HepG2 (cell line): ENCODE measurements around the gene TSEN54. TPM values are rescaled to one million over a fixed set of nuclear protein-coding genes. Genes with fewer than 3 reads are reported as not detected.

Experiments used
- E2F5 ChIP-seq: sonication (generic); formaldehyde crosslinking; conservative IDR thresholded peaks from 2 replicates; pipeline ENCODE4 v1.4.0; 2020; ENCODE audit warnings: missing genetic modification reagents
- GFI1 ChIP-seq: sonication (generic); formaldehyde crosslinking; IDR thresholded peaks from 2 replicates; pipeline ENCODE4 v1.5.0; 2020; ENCODE audit warnings: missing genetic modification reagents, mild to moderate bottlenecking, borderline replicate concordance
- GRHL1 ChIP-seq: sonication (generic); formaldehyde crosslinking; conservative IDR thresholded peaks from 2 replicates; pipeline ENCODE4 v1.8.0; 2022; ENCODE audit warnings: missing genetic modification reagents
- GTF3A ChIP-seq: sonication (generic); formaldehyde crosslinking; conservative IDR thresholded peaks from 2 replicates; pipeline ENCODE4 v1.4.0; 2020; ENCODE audit warnings: mild to moderate bottlenecking, missing genetic modification reagents
- HOXA5 ChIP-seq: sonication (generic); formaldehyde crosslinking; IDR thresholded peaks from 2 replicates; pipeline ENCODE4 v1.4.0; 2020; ENCODE audit warnings: missing genetic modification reagents
- HOXA7 ChIP-seq: sonication (generic); formaldehyde crosslinking; IDR thresholded peaks from 2 replicates; pipeline ENCODE4 v1.8.1; 2022; ENCODE audit warnings: mild to moderate bottlenecking, missing genetic modification reagents, moderate library complexity
- KDM5B ChIP-seq: sonication (generic); formaldehyde crosslinking; IDR thresholded peaks from 2 replicates; pipeline ENCODE4 v1.4.0; 2020; ENCODE audit warnings: missing genetic modification reagents, mild to moderate bottlenecking, borderline replicate concordance
- KLF12 ChIP-seq: sonication (generic); formaldehyde crosslinking; IDR thresholded peaks from 2 replicates; pipeline ENCODE4 v1.4.0; 2020; ENCODE audit warnings: missing genetic modification reagents, borderline replicate concordance
- MAX ChIP-seq: IDR thresholded peaks from 2 replicates; pipeline ENCODE4 v1.6.1; 2012; ENCODE audit warnings: inconsistent platforms
- REPIN1 ChIP-seq: sonication (generic); formaldehyde crosslinking; IDR thresholded peaks from 2 replicates; pipeline ENCODE4 v1.8.0; 2022; ENCODE audit warnings: missing genetic modification reagents, low read depth, mild to moderate bottlenecking, borderline replicate concordance
- RFX5 ChIP-seq: IDR thresholded peaks from 2 replicates; pipeline ENCODE4 v1.6.1; 2011; ENCODE audit warnings: low read depth, low read length, improper control_type of control experiment
- RNF2 ChIP-seq: fragments of 450-650 bp; conservative IDR thresholded peaks from 2 replicates; pipeline ENCODE4 v1.6.1; 2016; ENCODE audit warnings: low read depth
- SMAD3 ChIP-seq: sonication (generic); formaldehyde crosslinking; IDR thresholded peaks from 2 replicates; pipeline ENCODE4 v1.4.0; 2020; ENCODE audit warnings: missing genetic modification reagents
- TFDP2 ChIP-seq: sonication (generic); formaldehyde crosslinking; IDR thresholded peaks from 2 replicates; pipeline ENCODE4 v1.4.0; 2020; ENCODE audit warnings: missing genetic modification reagents
- THAP11 ChIP-seq: IDR thresholded peaks from 2 replicates; pipeline ENCODE4 v1.6.1; 2016; ENCODE audit warnings: missing biosample characterization, missing genetic modification reagents
- ZNF256 ChIP-seq: sonication (generic); formaldehyde crosslinking; conservative IDR thresholded peaks from 2 replicates; pipeline ENCODE4 v1.4.0; 2020; ENCODE audit warnings: missing genetic modification reagents
- ZNF34 ChIP-seq: sonication (generic); formaldehyde crosslinking; IDR thresholded peaks from 2 replicates; pipeline ENCODE4 v1.4.0; 2020; ENCODE audit warnings: mild to moderate bottlenecking, missing genetic modification reagents, borderline replicate concordance
- ZNF350 ChIP-seq: sonication (generic); formaldehyde crosslinking; IDR thresholded peaks from 2 replicates; pipeline ENCODE4 v1.4.0; 2020; ENCODE audit warnings: mild to moderate bottlenecking, low read depth, missing genetic modification reagents, borderline replicate concordance
- ZNF362 ChIP-seq: sonication (generic); formaldehyde crosslinking; IDR thresholded peaks from 2 replicates; pipeline ENCODE4 v1.4.0; 2020; ENCODE audit warnings: missing genetic modification reagents, mild to moderate bottlenecking, borderline replicate concordance
- ZNF468 ChIP-seq: sonication (generic); formaldehyde crosslinking; IDR thresholded peaks from 2 replicates; pipeline ENCODE4 v1.8.0; 2022; ENCODE audit warnings: mild to moderate bottlenecking, moderate library complexity, missing genetic modification reagents
- ZNF616 ChIP-seq: sonication (generic); formaldehyde crosslinking; IDR thresholded peaks from 2 replicates; pipeline ENCODE4 v1.5.0; 2020; ENCODE audit warnings: low read depth, mild to moderate bottlenecking, missing genetic modification reagents
- ZNF660 ChIP-seq: sonication (generic); formaldehyde crosslinking; IDR thresholded peaks from 2 replicates; pipeline ENCODE4 v1.5.1; 2020; ENCODE audit warnings: mild to moderate bottlenecking, low read depth, missing genetic modification reagents, borderline replicate concordance
- ZNF768 ChIP-seq: sonication (generic); formaldehyde crosslinking; IDR thresholded peaks from 2 replicates; pipeline ENCODE4 v1.4.0; 2020; ENCODE audit warnings: missing genetic modification reagents
- ZNF788 ChIP-seq: sonication (generic); formaldehyde crosslinking; IDR thresholded peaks from 2 replicates; pipeline ENCODE4 v1.5.0; 2020; ENCODE audit warnings: mild to moderate bottlenecking, missing genetic modification reagents, borderline replicate concordance
- polyA plus RNA-seq, 8 experiments: library from polyadenylated mRNA; depleted of rRNA in 3 of 8; stranded (reverse) in 7 of 8; unstranded in 1 of 8; fragments of >200 nt; fragmentation: Illumina TruSeq in 4 of 8; extraction: Trizol in 4 of 8; gene quantifications; 2 replicates each; pipeline versions ENCODE4 v1.2.1 to v1.2.3, GENCODE V29; 2011 to 2016; ENCODE audit warnings: low read depth in 4 of 8, missing spikeins in 1 of 8, mixed read lengths in 1 of 8; ENCODE audit not compliant: insufficient read depth in 1 of 8
- total RNA-seq, 5 experiments: library from RNA; depleted of rRNA; stranded (reverse); fragments of >200 nt; fragmentation: Illumina TruSeq; extraction: Trizol; gene quantifications; 2 replicates each; pipeline ENCODE4 v1.2.3, GENCODE V29; 2016; ENCODE audit warnings: low read depth in 1 of 5

TSEN54 gene
- total and polyA plus RNA-seq, 2 of the 13 experiments (the other 11 are each of a cell fraction or from before 2014, with no cell fraction given): 62.9 to 63.3 TPM

- no peak for TF ChIP-seq GRHL1
- peak; percentile 80; the same call in 1 of the 2 replicates for TF ChIP-seq KDM5B (CRISPR knock-in tag)
- TF ChIP-seq ZNF616 (CRISPR knock-in tag): peak; percentile 85
- no peak for TF ChIP-seq RFX5
- TF ChIP-seq ZNF660 (CRISPR knock-in tag): no peak
- peak; percentile 44; the same call in 1 of the 2 replicates for TF ChIP-seq GTF3A
- peak; percentile 85 for TF ChIP-seq TFDP2 (CRISPR knock-in tag)
- no peak for TF ChIP-seq HOXA7 (CRISPR knock-in tag)
- 0 out of 2 replicates have a peak, but pooled peaks have one; percentile 22 for TF ChIP-seq REPIN1 (CRISPR knock-in tag)
- TF ChIP-seq ZNF350 (CRISPR knock-in tag): peak; percentile 72
- TF ChIP-seq ZNF768 (CRISPR knock-in tag): peak; percentile 97
- peak; percentile 49 for TF ChIP-seq ZNF362 (CRISPR knock-in tag)
- TF ChIP-seq HOXA5: peak; percentile 89
- 0 out of 2 replicates have a peak, but pooled peaks have one; percentile 13 for TF ChIP-seq ZNF788 (CRISPR knock-in tag)
- TF ChIP-seq KLF12: peak; percentile 99
- peak; percentile 42; the same call in 1 of the 2 replicates for TF ChIP-seq ZNF34 (CRISPR knock-in tag)
- peak; percentile 11; the same call in 1 of the 2 replicates for TF ChIP-seq THAP11 (CRISPR knock-in tag)
- TF ChIP-seq SMAD3 (CRISPR knock-in tag): peak; percentile 55; the same call in 1 of the 2 replicates
- peak; percentile 84 for TF ChIP-seq GFI1 (CRISPR knock-in tag)
- peak; percentile 61; the same call in 1 of the 2 replicates for TF ChIP-seq ZNF256 (CRISPR knock-in tag)
- TF ChIP-seq MAX: peak; percentile 71; the same call in 1 of the 2 replicates
- peak; percentile 70; the same call in 1 of the 2 replicates for TF ChIP-seq ZNF468 (CRISPR knock-in tag)
- TF ChIP-seq E2F5 (CRISPR knock-in tag): peak; percentile 79; the same call in 1 of the 2 replicates
- TF ChIP-seq RNF2: peak; percentile 47; the same call in 1 of the 2 replicates
Observed at GRCh38 chr17:75524970-75525805, 8.9 kb downstream of the TSEN54 start, which contains the start of gene LLGL2 (continued).
